Aorta (tissue), 5 donors: ENCODE results near the gene TACC2. TPM values are rescaled to one million over a fixed set of nuclear protein-coding genes. Genes with fewer than 3 reads are reported as not detected.
A peak's percentile ranks its signal among the peaks of the same experiment; 100 is the strongest.
"Not testable (repeated sequence)": the region's sequence is repeated elsewhere in the genome, so short reads cannot be mapped to it uniquely, and the experiment has no call there.

ENCODE experiments used
- ATAC-seq: fragments of 200-7000 bp; cut with Tn5 transposase; one replicate; pipeline ENCODE4 v1.9.1; 2022; ENCODE audit warnings: moderate library complexity; ENCODE audit not compliant: low FRiP score
- DNase-seq, 2 donors: peaks; one replicate each; pipeline ENCODE4 v3.0.0-alpha.2; 2020
- H3K27ac ChIP-seq, 2 donors: one replicate each; pipeline ENCODE4 v1.5.1; 2013; ENCODE audit warnings: low read length in 2 of 2, mild to moderate bottlenecking in 2 of 2, moderate library complexity in 2 of 2, control low read depth in 1 of 2, inconsistent platforms in 1 of 2, low read depth in 1 of 2
- H3K27me3 ChIP-seq, 2 donors: one replicate each; pipeline ENCODE4 v1.6.1; 2013; ENCODE audit warnings: control low read depth in 1 of 2, low read length in 1 of 2, mild to moderate bottlenecking in 1 of 2, moderate library complexity in 1 of 2; ENCODE audit not compliant: insufficient read depth in 2 of 2, control insufficient read depth in 1 of 2
- H3K36me3 ChIP-seq, 2 donors: one replicate each; pipeline ENCODE4 v1.6.1; 2013; ENCODE audit warnings: control low read depth in 1 of 2, low read length in 1 of 2, mild to moderate bottlenecking in 1 of 2; ENCODE audit not compliant: insufficient read depth in 2 of 2, control insufficient read depth in 1 of 2
- H3K4me1 ChIP-seq, 2 donors: one replicate each; pipeline ENCODE4 v1.6.1; 2013; ENCODE audit warnings: low read length in 2 of 2, control low read depth in 1 of 2, mild to moderate bottlenecking in 1 of 2, moderate library complexity in 1 of 2; ENCODE audit not compliant: insufficient read depth in 2 of 2, control insufficient read depth in 1 of 2
- H3K4me3 ChIP-seq, 2 donors: one replicate each; pipeline ENCODE4 v1.5.1; 2013; ENCODE audit warnings: low read length in 2 of 2, control low read depth in 1 of 2, mild to moderate bottlenecking in 1 of 2
- H3K9me3 ChIP-seq: one replicate; pipeline ENCODE4 v1.6.1; 2013; ENCODE audit warnings: mild to moderate bottlenecking, low read length; ENCODE audit not compliant: control insufficient read depth
- WGBS, 2 donors: extraction: QIAGEN DNeasy Blood & Tissue Kit; methylation state at CpG; one replicate each; pipeline ENCODE4 v1.1.7; 2013; 5-methylcytosine and 5-hydroxymethylcytosine counted together
- intact Hi-C, 2 donors: fragments of 100-400 bp; cut with DNase I; formaldehyde crosslinking; loops; one replicate each; pipeline versions ENCODE4 v1.14.2 to v1.15.0; 2022
- polyA plus RNA-seq, 2 donors: library from polyadenylated mRNA; stranded (reverse); fragments of 200-250 nt; gene quantifications; one replicate each; pipeline ENCODE4 v1.2.3, GENCODE V29; 2013
- total RNA-seq, 2 donors: library from RNA; stranded (reverse); fragmentation: NEBNext Ultra II Directional; extraction: Animal tissue kit (Norgen Biotek cat#: 25700); gene quantifications; one replicate each; pipeline ENCODE4 v1.2.1, GENCODE V29; 2021
- donor health status: healthy with polysubstance abuse.
- donor health status: Bipolar disorder and iron deficiency.
- donor health status: DM: no; HTN: no; CAD: no.
- donor health status: DM: no; HTN: no; CAD: no.
- donor health status: DM: yes; HTN: yes; CAD: no.

Gene TACC2
- total and polyA plus RNA-seq, 4 donors = 25.8 to 74.4 (median 50.8) TPM

DNA sequence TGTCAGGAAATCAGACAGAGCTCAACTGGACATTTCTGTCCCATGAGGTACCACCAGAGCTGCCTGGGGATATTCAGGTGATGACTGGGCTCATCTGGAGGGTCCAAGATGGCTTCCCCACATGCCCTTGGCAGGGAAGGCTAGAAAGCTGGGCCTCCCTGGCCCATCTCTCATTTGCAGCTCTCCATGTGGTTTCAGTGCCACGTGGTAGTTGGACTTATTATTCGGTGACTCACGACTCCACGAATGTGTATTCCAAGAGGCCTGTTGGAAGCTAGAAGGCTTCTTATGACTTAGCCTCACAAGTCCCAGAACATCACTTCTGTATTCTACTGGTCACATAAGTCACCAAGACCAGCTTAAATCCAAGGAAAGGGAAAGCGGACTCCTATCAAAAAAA is 36.7 kb upstream of the TACC2 start:
- ATAC-seq = no peak
- peaks cover 3 to 5% of the 10 kb centered on the region in 2 donors for H3K36me3 ChIP-seq

DNA sequence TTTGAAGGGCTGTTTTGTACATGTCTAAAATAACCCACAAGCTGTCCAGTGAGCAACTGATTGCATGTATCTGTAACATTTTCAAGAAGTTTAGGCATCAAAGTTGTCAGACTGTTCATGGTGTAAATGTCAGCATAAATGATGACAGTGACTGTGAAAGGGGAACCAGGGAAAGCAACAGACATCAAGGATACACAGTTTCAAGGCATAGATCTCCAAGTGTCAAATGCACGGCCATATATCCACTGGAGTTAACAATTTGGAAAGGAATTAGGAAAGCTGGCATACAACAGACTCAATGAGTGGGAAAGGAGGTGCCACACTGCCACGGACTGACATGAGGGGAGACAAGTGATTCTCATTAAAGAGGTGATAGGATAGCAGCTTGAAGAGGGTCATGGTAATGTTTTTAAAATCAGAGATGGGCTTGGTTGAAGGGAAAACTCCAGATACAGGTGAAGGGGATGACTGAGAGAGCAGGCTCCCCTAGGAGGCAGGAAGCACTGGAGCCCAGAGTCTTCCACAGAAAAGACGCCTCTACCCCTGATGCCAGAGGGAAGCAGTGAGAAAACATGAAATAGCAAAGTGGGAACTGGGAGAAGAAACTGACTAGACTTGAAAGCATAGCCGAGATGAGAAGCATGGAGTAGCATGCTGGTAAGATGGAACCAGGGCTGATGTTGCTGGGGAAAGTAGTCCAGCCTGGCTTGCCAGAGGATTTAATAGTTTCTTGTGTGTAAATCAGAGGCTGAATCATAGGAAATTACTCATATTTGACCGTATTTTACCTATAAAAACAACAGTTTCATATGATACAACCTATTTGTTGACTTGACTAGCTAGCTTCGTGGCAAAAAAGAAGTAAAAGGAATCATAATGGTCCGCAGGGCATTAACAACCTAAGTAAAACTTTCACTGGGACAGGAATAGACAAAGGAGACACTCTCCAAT is 32.6 kb upstream of the TACC2 start:
- H3K36me3 ChIP-seq = peaks cover 3 to 9% of the 10 kb centered on the region in 2 donors

More for the DNA sequence above, 36.7 kb upstream of the TACC2 start:
- Histone ChIP-seq H3K27ac (no peak overlapping the region), H3K4me3 (no peak overlapping the region), H3K27me3 (no peaks in the 10 kb centered on the region), H3K9me3 (no peaks in the 10 kb centered on the region), H3K4me1 (no peaks in the 10 kb centered on the region)
- intact Hi-C loops = no loop called here
- DNase-seq = no peak
- 57 to 66% methylated on average over 5 of the region's 5 CpGs for WGBS, 2 donors

DNA sequence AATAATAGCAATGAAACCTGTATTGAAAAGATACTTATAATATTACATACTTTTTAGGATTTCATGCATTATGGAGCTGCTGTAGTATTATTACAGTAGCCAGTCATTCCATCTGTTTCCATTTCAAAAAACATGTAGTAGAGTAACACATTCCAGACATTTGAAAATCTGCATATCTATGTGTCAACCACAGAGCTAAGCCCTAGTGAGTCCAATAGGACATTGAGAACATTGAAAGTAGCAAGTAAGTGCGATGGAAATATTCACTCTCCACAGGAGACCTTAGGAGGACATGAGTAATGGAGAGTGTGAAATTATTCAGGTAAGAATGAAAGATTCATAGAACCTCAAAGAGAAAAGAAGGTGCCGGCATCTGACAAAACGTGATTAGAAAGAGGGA is 29.3 kb upstream of the TACC2 start:
- peaks cover 3 to 10% of the 10 kb centered on the region in 2 donors for H3K36me3 ChIP-seq
- ATAC-seq = no peak

More for the DNA sequence above, 32.6 kb upstream of the TACC2 start:
- intact Hi-C loops = no loop called here
- no peak for ATAC-seq
- Histone ChIP-seq H3K4me3 (no peak overlapping the region), H3K27me3 (no peaks in the 10 kb centered on the region), H3K27ac (no peak overlapping the region), H3K9me3 (no peaks in the 10 kb centered on the region), H3K4me1 (no peaks in the 10 kb centered on the region)
- no peak for DNase-seq
- 80% methylated on average over 7 of the region's 7 CpGs for WGBS, 2 donors

DNA sequence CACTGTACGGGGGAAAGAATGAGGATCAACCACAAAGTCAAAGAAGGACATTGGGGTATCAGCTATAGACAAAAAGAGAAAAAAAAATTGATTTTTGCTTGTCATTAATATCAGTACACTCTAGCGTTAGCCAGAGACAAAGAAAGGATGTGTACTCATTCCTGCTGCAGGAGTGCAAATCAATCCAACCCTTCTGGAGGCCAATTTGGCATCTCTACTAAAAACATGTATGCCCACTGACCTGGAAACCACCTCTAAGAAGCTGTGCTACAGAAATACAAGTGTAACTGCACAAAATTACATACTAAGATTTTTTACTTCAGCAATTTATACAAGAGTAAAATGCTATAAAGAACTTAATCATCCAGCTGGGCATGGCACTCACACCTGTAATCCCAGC is 27.5 kb upstream of the TACC2 start:
- no peaks in the 10 kb centered on the region for H3K9me3 ChIP-seq
- DNase-seq (no peak), ATAC-seq (no peak)
- intact Hi-C loops = no loop called here
- WGBS, 2 donors = 89 to 91% methylated on average over 2 of the region's 2 CpGs
- H3K4me1 ChIP-seq = no peaks in the 10 kb centered on the region
- H3K27me3 ChIP-seq = no peaks in the 10 kb centered on the region
- H3K4me3 ChIP-seq = no peak overlapping the region
- H3K27ac ChIP-seq = no peak overlapping the region
- peaks cover 2 to 11% of the 10 kb centered on the region in 2 donors for H3K36me3 ChIP-seq

More for the DNA sequence above, 29.3 kb upstream of the TACC2 start:
- Histone ChIP-seq H3K9me3 (no peaks in the 10 kb centered on the region), H3K27me3 (no peaks in the 10 kb centered on the region), H3K4me1 (no peaks in the 10 kb centered on the region), H3K27ac (no peak overlapping the region), H3K4me3 (no peak overlapping the region)
- intact Hi-C loops = no loop called here
- DNase-seq = no peak
- WGBS, 2 donors = 83 to 84% methylated on average over 3 of the region's 3 CpGs

DNA sequence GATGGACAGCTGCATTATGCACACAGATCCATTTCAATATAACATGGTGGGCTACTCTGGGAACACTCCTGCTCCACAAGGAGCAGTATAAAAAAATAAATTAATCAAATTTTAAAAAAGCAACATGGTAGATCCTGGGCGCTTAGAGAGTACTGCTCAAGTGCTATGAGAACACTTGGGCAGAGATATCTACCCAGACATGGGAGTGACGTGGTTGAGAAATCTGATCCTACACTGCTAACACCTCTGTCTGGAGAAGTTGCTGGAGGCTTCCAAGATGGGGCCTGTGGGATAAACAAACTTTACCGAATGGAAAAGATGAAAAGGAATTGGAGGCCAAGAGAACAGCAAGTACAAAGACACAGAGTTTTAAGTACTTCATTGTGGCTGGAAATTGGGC is 23.0 kb upstream of the TACC2 start:
- H3K36me3 ChIP-seq = peaks cover 0 to 13% of the 10 kb centered on the region in 2 donors
- intact Hi-C loops = no loop called here
- H3K4me3 ChIP-seq = no peak overlapping the region
- no peaks in the 10 kb centered on the region for H3K4me1 ChIP-seq
- WGBS, 2 donors = 88 to 90% methylated on average over 3 of the region's 3 CpGs
- DNase-seq = no peak
- H3K9me3 ChIP-seq = no peaks in the 10 kb centered on the region
- H3K27ac ChIP-seq = no peak overlapping the region
- no peak for ATAC-seq
- H3K27me3 ChIP-seq = no peaks in the 10 kb centered on the region

DNA sequence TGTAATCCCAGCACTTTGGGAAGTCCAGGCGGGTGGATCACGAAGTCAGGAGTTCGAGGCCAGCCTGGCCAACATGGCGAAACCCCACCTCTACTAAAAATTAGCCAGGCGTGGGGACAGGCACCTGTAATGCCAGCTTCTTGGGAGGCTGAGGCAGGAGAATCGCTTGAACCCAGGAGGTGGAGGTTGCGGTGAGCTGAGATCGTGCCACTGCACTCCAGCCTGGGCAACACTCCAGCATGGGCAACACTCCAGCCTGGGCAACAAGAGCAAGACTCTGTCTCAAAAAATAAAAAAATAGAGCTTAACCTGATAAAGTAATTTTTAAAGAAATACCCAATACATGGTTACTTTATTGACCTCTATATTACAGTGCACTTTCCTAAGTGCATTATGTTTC is 19.9 kb upstream of the TACC2 start:
- H3K27ac ChIP-seq, DNase-seq, H3K4me3 ChIP-seq, intact Hi-C loops, H3K4me1 ChIP-seq, H3K27me3 ChIP-seq, ATAC-seq, H3K9me3 ChIP-seq: not testable (repeated sequence)
- 64 to 67% methylated on average over 8 of the region's 8 CpGs for WGBS, 2 donors
- peaks cover 0 to 11% of the 10 kb centered on the region in 2 donors for H3K36me3 ChIP-seq

DNA sequence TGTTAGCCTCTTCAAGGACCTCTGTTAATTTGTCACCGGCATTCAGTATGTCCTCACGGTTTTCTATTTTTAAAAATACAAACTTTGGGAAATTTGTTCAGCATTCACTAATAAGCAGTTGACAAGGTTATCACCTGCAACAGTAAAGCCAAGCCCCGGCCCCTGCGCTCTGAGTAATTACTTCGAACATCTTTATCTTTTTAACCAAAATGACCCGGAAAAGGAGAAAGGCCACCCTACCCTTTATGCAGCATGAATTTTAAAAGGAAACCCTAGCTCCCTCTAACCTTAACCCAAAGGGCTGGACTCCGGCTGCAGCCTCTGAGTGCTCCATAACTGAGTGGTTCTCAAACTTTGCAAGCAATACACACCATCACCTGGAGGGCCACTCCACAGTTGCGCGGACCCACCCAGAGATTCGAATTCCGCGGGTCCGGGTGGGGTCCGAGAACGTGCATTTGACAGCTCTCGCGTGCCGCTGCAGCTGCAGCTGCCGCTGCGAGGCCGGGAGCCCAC is 14.9 kb upstream of the TACC2 start:
- 4% methylated on average over 21 of the region's 21 CpGs for WGBS, 2 donors
- Histone ChIP-seq H3K9me3 (no peaks in the 10 kb centered on the region), H3K27me3 (no peaks in the 10 kb centered on the region), H3K4me1 (no peaks in the 10 kb centered on the region), H3K36me3 (peaks cover 0 to 2% of the 10 kb centered on the region in 2 donors), H3K27ac (peak overlapping the region in 1 of 2 donors; percentile 21), H3K4me3 (peak overlapping the region; percentile 69 to 80)
- DNase-seq = no peak
- intact Hi-C loops = loop anchor here in 1 of 2 donors (2.0 kb wide), 2 partner anchors 45 to 77 kb away; partner anchors contain the start of gene ATE1
- ATAC-seq = peak; percentile 2

DNA sequence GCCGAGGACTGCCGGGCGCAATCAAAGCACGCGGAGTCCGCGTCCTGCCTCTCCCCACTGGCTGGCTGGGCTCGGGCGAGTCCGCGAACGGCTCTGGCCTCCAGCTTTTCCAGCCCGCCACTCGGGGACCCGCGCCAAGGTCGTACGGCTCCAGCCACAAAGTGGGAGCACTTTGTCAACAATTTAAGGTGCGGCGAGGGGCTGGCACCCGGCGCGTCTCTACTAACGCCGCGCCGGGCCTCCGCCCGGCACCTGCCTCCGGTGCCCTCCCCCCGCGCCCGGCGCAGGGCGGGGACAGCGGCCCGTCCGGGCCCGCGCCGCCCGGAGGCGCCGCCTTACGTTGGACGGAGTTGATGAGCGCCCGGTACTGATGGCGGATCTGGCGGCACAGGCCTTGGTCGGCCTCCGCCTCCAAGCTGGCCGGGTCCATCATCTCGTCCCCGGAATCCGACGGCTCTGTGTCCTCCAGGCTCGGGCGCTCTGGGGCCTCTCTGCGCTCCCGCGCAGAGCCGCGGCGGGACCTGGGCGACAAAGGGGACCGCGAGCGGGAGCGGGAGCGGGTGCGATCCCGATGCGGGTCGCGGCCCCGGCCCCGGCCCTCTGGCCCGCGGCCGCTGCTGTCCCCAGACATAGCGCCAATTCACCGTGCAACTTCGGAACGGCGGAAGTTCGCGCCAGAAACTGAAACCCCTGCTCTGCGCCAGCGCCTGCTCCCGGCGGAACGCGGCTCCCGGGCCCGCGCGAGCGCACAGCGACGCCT is 14.2 kb upstream of the TACC2 start, which contains the start of gene NSMCE4A:
Gene NSMCE4A, minus strand, starts transcription at position 683 of the 760 bp plus-strand sequence. Its CDS starts 52 bp downstream, at position 631.
- peak; percentile 87 to 94 for DNase-seq
- no peaks in the 10 kb centered on the region for H3K9me3 ChIP-seq
- WGBS, 2 donors = 0% methylated on average over 90 to 101 of the region's 101 CpGs
- intact Hi-C loops = loop anchor here in 1 of 2 donors (2.0 kb wide), 2 partner anchors 46 to 76 kb away; partner anchors contain the start of gene ATE1
- peak; percentile 94 for ATAC-seq
- peaks cover 0 to 2% of the 10 kb centered on the region in 2 donors for H3K36me3 ChIP-seq
- peak within 1 kb of the TSS; percentile 46 to 78 for H3K27ac ChIP-seq
- H3K4me1 ChIP-seq = no peaks in the 10 kb centered on the region
- H3K27me3 ChIP-seq = no peaks in the 10 kb centered on the region
- peak within 1 kb of the TSS; percentile 69 to 80 for H3K4me3 ChIP-seq
